Keratinocyte (primary cell): ENCODE measurements around the gene UBAP1. TPM values are rescaled to one million over a fixed set of nuclear protein-coding genes. Genes with fewer than 3 reads are reported as not detected.

Experiments
- DNase-seq: peaks from one replicate; pipeline ENCODE4 v3.0.0-alpha.2; 2011; ENCODE audit warnings: low read depth, missing footprints, low spot score
- FAIRE-seq: peaks from 2 replicates; lab custom pipeline; 2011; peaks lifted over from hg19 to GRCh38; lab: Jason Lieb, UNC
- H2AFZ ChIP-seq: 2 replicates; pipeline ENCODE4 v1.6.0; 2012; ENCODE audit warnings: low read length, control low read depth, inconsistent platforms; ENCODE audit not compliant: control insufficient read depth
- H3K27ac ChIP-seq: 2 replicates; pipeline ENCODE4 v1.5.1; 2011; ENCODE audit warnings: low read length; ENCODE audit not compliant: control insufficient read depth, insufficient read depth
- H3K27me3 ChIP-seq: 3 replicates; pipeline ENCODE4 v1.6.0; 2011; ENCODE audit warnings: low read length; ENCODE audit not compliant: control insufficient read depth, insufficient read depth; ENCODE audit errors: extremely low read depth
- H3K36me3 ChIP-seq, 2 experiments: 2 replicates in 1 of 2; 3 replicates in 1 of 2; pipeline ENCODE4 v1.5.1; 2011; ENCODE audit warnings: low read length in 2 of 2, mild to moderate bottlenecking in 1 of 2; ENCODE audit not compliant: control insufficient read depth in 2 of 2, insufficient read depth in 2 of 2; ENCODE audit errors: extremely low read depth in 1 of 2
- H3K4me1 ChIP-seq: 3 replicates; pipeline ENCODE4 v1.5.1; 2011; ENCODE audit warnings: low read length; ENCODE audit not compliant: control insufficient read depth, insufficient read depth; ENCODE audit errors: extremely low read depth
- H3K4me2 ChIP-seq: 3 replicates; pipeline ENCODE4 v1.6.0; 2011; ENCODE audit warnings: low read depth, low read length; ENCODE audit not compliant: control insufficient read depth, insufficient read depth; ENCODE audit errors: extremely low read depth
- H3K4me3 ChIP-seq, 3 experiments: fragments of 200-600 bp in 1 of 3; sonication (generic) in 1 of 3; 2 replicates in 2 of 3; 3 replicates in 1 of 3; pipeline ENCODE4 v1.5.1; 2011 to 2016; ENCODE audit warnings: low read length in 3 of 3, mild to moderate bottlenecking in 3 of 3, control low read depth in 2 of 3, inconsistent platforms in 1 of 3, low read depth in 1 of 3, mixed read lengths in 1 of 3, mixed run types in 1 of 3, moderate library complexity in 1 of 3; ENCODE audit not compliant: control insufficient read depth in 2 of 3, insufficient read depth in 2 of 3; ENCODE audit errors: extremely low read depth in 1 of 3
- H3K79me2 ChIP-seq: 2 replicates; pipeline ENCODE4 v1.6.0; 2012; ENCODE audit warnings: low read length; ENCODE audit not compliant: control insufficient read depth, insufficient read depth
- H3K9ac ChIP-seq: 3 replicates; pipeline ENCODE4 v1.6.0; 2011; ENCODE audit warnings: low read length; ENCODE audit not compliant: control insufficient read depth, insufficient read depth; ENCODE audit errors: extremely low read depth
- H3K9me1 ChIP-seq: 3 replicates; pipeline ENCODE4 v1.6.0; 2011; ENCODE audit warnings: low read length; ENCODE audit not compliant: control insufficient read depth, insufficient read depth; ENCODE audit errors: extremely low read depth
- H3K9me3 ChIP-seq: 2 replicates; pipeline ENCODE4 v1.5.1; 2012; ENCODE audit warnings: low read depth, low read length; ENCODE audit not compliant: control insufficient read depth
- H4K20me1 ChIP-seq: 3 replicates; pipeline ENCODE4 v1.6.0; 2011; ENCODE audit warnings: low read length; ENCODE audit not compliant: control insufficient read depth, insufficient read depth; ENCODE audit errors: extremely low read depth
- EZH2 ChIP-seq: IDR thresholded peaks from one replicate; pipeline ENCODE4 v1.6.1; 2012; ENCODE audit warnings: inconsistent platforms, mild to moderate bottlenecking, low read length, moderate library complexity
- dilution Hi-C: fragments of 300-500 bp; cut with MboI; formaldehyde crosslinking; loops from one replicate; pipeline ENCODE4 v1.7.0; 2020; ENCODE audit warnings: low sequenced_read_pairs; ENCODE audit not compliant: extremely low pct_ligation_motif_present
- polyA plus RNA-seq, 5 experiments: library from polyadenylated mRNA; depleted of rRNA in 3 of 5; stranded (reverse) in 3 of 5; stranded (forward) in 1 of 5; unstranded in 1 of 5; fragments of >200 nt; gene quantifications; 1 replicate in 1 of 5; 2 replicates in 3 of 5; 3 replicates in 1 of 5; pipeline versions ENCODE4 v1.2.1 to v1.2.3, GENCODE V29; 2011 to 2012; ENCODE audit warnings: missing spikeins in 2 of 5, low read depth in 1 of 5, low replicate concordance in 1 of 5
- TF ChIP-seq, protein P1 (sequence below), 3 experiments: IDR thresholded peaks in 1 of 3; conservative IDR thresholded peaks in 1 of 3; optimal IDR thresholded peaks in 1 of 3; 2 replicates in 2 of 3; 3 replicates in 1 of 3; pipeline versions ENCODE3 to v1.5.1; 2011; ENCODE audit warnings: low read length in 3 of 3, mild to moderate bottlenecking in 3 of 3, moderate library complexity in 2 of 3, control low read depth in 1 of 3, inconsistent platforms in 1 of 3; ENCODE audit not compliant: insufficient read depth in 2 of 3; ENCODE audit errors: extremely low read depth in 1 of 3

Gene UBAP1
- polyA plus RNA-seq, 1 donor (not counting 4 experiments of a cell fraction or from before 2014, with no cell fraction given): 81.8 TPM

DNA sequence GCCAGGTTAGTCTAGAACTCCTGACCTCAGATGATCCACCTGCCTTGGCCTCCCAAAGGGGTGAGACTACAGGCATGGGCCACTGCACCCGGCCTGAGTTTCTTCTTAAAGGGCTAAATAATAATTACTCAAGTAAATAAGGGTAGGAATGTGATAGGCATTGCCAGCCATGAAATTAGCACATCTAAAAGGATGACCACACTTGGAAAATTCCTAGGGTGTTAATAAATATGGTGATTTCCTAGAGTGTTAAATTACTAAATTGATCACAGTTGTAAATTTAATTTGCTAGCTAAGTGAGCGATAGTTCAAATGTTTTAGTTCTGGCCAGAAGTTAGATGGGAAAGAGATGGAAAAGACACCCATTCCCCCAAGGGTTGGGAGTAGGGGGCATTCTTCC lies 53.4 kb downstream of the UBAP1 start:
- Histone ChIP-seq H3K9me1 (no peaks in the 10 kb centered on the region), H3K36me3 (peaks cover 8 to 13% of the 10 kb centered on the region in 2 experiments), H3K79me2 (peaks cover 50% of the 10 kb centered on the region), H3K4me3 (no peak overlapping the region), H3K9me3 (no peaks in the 10 kb centered on the region), H3K27ac (no peak overlapping the region), H4K20me1 (peaks cover 3% of the 10 kb centered on the region), H3K4me1 (no peaks in the 10 kb centered on the region), H2AFZ (no peak overlapping the region), H3K4me2 (no peak overlapping the region), H3K9ac (no peak overlapping the region), H3K27me3 (no peaks in the 10 kb centered on the region)
- DNase-seq: no peak
- no peak for FAIRE-seq
- dilution Hi-C loops: no loop called here
- TF ChIP-seq, protein P1, sequence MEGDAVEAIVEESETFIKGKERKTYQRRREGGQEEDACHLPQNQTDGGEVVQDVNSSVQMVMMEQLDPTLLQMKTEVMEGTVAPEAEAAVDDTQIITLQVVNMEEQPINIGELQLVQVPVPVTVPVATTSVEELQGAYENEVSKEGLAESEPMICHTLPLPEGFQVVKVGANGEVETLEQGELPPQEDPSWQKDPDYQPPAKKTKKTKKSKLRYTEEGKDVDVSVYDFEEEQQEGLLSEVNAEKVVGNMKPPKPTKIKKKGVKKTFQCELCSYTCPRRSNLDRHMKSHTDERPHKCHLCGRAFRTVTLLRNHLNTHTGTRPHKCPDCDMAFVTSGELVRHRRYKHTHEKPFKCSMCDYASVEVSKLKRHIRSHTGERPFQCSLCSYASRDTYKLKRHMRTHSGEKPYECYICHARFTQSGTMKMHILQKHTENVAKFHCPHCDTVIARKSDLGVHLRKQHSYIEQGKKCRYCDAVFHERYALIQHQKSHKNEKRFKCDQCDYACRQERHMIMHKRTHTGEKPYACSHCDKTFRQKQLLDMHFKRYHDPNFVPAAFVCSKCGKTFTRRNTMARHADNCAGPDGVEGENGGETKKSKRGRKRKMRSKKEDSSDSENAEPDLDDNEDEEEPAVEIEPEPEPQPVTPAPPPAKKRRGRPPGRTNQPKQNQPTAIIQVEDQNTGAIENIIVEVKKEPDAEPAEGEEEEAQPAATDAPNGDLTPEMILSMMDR (optimal IDR thresholded peaks at IDR 0.05 in 1 of 3, IDR thresholded peaks at IDR 0.05 in 1 of 3, conservative IDR thresholded peaks at IDR 0.05 in 1 of 3; ENCODE audit: extremely low read depth in 1 of 3, insufficient read depth in 2 of 3, low read length in 3 of 3): no peak
- no peak for TF ChIP-seq EZH2

GRCh38 chr9:34233672-34234071 lies 54.8 kb downstream of the UBAP1 start:
- H3K27ac ChIP-seq: no peak overlapping the region
- H3K4me2 ChIP-seq: no peak overlapping the region
- H3K9me3 ChIP-seq: no peaks in the 10 kb centered on the region
- H3K4me3 ChIP-seq: no peak overlapping the region
- FAIRE-seq: no peak
- dilution Hi-C loops: no loop called here
- no peak overlapping the region for H2AFZ ChIP-seq
- peaks cover 45% of the 10 kb centered on the region for H3K79me2 ChIP-seq
- peaks cover 8% of the 10 kb centered on the region in 2 experiments for H3K36me3 ChIP-seq
- no peak overlapping the region for H3K9ac ChIP-seq
- no peak for DNase-seq
- H3K4me1 ChIP-seq: no peaks in the 10 kb centered on the region
- TF ChIP-seq EZH2: no peak
- TF ChIP-seq, protein P1 (optimal IDR thresholded peaks at IDR 0.05 in 1 of 3, IDR thresholded peaks at IDR 0.05 in 1 of 3, conservative IDR thresholded peaks at IDR 0.05 in 1 of 3; ENCODE audit: extremely low read depth in 1 of 3, insufficient read depth in 2 of 3, low read length in 3 of 3): no peak
- no peaks in the 10 kb centered on the region for H4K20me1 ChIP-seq
- H3K9me1 ChIP-seq: no peaks in the 10 kb centered on the region
- no peaks in the 10 kb centered on the region for H3K27me3 ChIP-seq
